Activated CD8-positive, alpha-beta memory T cell treated with anti-CD3 and anti-CD28 coated beads for 4 hours (primary cell): ENCODE results near the gene KMT2B.

Experiments used
- DNase-seq, 2 donors: peaks; one replicate each; pipeline ENCODE4 v3.0.0-alpha.2; 2020; ENCODE audit warnings: low read depth in 2 of 2

Gene KMT2B

DNA sequence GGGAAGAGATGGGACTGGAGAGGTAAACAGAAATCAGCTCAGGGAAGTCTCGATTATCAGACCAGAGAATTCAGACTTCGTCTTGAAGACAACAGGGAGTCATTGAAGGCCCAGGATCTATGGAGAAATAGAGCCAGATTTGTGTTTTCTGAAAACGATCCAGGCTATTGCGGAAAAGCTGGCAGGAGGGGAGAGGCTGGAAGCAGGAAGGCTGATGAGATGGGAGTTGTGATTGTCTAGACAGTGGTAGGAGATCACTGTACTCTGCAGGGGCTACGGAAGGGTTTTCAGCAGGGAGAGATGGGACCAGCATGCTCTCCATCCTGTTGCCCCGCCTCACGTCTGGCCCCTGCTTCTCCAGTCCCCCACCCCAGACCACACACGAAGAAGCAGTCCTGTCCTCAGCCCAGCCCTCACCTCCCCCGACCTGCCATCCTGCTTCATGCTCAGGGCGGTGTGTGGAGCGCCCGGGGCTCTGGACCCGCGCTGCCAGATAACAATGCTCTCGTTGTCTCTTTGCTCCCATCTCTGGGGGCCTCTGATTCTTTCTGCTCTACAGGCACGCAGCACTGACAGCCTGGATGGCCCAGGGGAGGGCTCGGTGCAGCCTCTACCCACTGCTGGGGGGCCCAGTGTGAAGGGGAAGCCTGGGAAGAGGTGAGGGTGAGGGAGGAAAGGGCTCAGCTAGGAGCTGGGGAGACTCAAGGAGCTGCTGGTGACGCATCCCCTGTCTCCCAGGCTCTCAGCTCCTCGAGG lies 59.5 kb downstream of the KMT2B start:
- DNase-seq: no peak

- no peak for DNase-seq
Observed at GRCh38 chr19:35777961-35778360, 60.2 kb downstream of the KMT2B start.

GRCh38 chr19:35779033-35779432 lies 61.2 kb downstream of the KMT2B start:
- no peak for DNase-seq

DNA sequence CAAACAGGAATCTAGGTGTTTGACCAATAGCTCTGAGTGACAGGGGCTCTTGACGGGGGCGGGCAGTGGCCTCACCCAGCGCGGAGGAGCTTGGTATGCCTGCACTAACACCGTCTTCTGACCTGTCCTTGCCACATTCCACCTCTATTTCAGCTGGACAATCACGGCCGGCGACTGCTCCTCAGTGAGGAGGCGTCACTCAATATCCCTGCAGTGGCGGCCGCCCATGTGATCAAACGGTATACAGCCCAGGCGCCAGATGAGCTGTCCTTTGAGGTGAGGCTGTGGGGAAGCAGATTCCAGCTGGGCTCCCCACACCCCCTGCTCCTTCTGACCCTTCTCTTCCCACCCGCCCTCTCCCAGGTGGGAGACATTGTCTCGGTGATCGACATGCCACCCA lies 62.3 kb downstream of the KMT2B start:
- DNase-seq: no peak

DNA sequence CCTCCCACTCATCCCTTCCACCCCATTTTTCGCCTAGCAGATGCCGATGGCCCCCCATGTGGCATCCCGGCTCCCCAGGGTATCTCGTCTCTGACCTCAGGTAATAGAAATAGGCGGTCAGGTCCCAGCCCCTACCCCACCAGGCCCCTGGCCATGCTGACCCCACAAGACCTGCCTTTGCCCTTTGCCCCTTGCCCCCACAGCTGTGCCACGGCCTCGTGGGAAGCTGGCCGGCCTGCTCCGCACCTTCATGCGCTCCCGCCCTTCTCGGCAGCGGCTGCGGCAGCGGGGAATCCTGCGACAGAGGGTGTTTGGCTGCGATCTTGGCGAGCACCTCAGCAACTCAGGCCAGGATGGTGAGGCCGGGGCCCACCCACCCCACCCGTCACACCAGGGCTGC lies 62.9 kb downstream of the KMT2B start:
- DNase-seq: no peak

DNA sequence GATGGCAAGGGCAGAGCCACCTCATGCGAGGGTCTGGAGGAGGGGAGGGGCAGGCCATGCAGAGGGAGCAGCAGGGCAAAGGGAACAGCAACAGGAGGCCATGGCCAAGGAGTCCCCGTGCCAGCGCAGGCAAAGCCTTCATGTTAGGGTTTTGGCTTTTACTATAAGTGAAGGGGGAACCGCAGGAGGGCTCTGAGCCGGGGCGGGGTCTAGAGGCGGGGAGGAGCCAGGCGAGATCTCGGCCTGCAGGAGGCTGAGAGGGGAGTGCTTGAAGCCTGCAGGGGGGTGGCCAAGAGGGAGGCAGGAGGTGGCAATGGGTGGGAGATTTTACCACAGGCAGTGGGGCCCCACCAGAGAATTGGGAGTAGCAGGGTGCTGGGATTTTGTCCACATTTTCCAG lies 63.8 kb downstream of the KMT2B start:
- DNase-seq: no peak

DNA sequence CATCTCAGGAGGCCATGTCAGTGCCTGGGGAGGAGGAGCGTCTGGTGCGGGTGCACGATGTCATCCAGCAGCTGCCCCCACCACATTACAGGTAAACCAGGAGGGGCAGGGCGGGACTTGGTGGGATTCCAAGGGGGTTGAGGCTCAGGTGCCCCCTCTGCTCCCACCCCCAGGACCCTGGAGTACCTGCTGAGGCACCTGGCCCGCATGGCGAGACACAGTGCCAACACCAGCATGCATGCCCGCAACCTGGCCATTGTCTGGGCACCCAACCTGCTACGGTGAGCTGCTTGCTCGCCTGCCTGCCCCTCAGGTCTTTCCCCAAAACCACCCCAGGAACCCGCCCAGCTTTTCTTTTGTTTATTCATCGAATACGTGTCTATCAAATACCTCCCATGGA lies 64.8 kb downstream of the KMT2B start:
- DNase-seq: no peak

DNA sequence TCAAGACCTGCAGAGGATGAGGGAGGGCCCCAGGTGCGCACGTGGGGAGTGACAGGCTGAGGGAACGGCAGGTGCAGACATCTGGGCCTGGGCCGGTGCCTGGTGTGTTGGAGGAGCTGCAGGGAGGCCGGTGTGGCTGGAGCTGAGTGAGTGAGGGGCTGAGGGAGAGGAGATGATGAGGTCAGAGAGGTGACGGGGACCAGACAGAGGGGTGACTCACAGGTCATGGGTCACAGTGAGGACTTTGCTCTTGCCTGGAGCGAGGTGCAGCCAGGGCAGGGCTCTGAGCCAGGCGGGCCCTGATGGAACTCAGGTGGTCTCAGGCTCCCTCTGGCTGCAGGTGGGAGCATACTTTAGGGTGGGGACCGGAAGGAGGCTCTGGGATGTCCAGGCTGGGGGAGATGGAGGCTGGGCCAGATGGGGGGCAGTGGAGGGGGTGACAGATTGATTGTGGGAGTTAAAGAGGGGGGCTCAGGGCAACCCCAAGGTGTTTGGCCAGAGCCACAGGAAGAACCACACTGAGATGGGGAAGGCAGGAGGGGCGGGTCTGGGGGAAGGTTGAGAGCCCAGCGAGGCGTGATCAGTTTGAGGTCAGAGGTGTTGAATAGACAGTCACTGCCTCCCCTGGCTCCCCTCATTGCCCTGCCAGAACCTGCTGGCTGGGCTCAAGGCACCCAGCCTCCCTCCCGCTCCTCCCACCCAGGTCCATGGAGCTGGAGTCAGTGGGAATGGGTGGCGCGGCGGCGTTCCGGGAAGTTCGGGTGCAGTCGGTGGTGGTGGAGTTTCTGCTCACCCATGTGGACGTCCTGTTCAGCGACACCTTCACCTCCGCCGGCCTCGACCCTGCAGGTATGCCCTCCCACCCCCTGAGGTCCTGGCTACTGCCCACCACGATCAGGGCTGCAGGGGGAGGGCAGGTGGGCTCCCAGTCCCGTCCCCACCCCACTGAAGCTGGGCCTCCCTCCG lies 65.9 kb downstream of the KMT2B start:
- no peak for DNase-seq

DNA sequence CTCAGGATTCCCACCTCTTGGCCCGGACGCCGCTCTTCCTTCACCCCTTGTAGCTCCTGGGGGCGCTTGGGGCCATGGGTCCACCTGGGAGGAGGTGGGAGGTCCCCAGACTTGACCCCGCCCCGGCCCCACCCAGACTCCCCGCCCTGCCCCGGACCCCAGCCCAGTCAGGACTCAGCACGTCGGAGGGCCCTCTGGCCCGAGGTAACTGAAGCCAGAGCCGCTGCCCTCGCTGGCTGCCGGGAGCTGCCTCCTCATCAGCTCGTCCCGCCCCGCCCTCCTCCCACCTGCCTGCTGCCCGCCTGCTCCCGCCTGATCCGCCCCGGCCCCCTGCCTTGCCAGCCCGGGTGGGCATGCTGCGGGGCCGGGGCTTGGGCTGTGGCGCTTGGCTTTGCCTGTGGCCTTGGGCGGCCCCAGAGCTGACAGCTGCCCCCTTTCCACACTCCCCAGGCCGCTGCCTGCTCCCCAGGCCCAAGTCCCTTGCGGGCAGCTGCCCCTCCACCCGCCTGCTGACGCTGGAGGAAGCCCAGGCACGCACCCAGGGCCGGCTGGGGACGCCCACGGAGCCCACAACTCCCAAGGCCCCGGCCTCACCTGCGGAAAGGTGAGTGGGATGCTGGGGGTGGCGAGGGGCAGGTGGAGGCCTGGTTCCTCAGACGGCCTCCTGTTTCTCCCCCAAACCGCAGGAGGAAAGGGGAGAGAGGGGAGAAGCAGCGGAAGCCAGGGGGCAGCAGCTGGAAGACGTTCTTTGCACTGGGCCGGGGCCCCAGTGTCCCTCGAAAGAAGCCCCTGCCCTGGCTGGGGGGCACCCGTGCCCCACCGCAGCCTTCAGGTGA lies 66.9 kb downstream of the KMT2B start:
- no peak for DNase-seq

DNA sequence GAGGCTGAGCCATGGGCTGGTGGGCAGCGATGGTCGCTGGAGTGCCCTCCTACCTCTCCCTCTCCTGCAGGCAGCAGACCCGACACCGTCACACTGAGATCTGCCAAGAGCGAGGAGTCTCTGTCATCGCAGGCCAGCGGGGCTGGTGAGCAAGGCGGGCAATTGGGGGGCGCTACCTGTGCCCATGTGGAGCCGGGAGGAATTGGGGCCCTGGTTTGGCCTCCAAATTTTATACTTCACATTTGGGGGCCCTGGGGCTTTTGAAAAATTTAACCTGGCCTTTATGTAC lies 67.5 kb downstream of the KMT2B start:
- DNase-seq: no peak

DNA sequence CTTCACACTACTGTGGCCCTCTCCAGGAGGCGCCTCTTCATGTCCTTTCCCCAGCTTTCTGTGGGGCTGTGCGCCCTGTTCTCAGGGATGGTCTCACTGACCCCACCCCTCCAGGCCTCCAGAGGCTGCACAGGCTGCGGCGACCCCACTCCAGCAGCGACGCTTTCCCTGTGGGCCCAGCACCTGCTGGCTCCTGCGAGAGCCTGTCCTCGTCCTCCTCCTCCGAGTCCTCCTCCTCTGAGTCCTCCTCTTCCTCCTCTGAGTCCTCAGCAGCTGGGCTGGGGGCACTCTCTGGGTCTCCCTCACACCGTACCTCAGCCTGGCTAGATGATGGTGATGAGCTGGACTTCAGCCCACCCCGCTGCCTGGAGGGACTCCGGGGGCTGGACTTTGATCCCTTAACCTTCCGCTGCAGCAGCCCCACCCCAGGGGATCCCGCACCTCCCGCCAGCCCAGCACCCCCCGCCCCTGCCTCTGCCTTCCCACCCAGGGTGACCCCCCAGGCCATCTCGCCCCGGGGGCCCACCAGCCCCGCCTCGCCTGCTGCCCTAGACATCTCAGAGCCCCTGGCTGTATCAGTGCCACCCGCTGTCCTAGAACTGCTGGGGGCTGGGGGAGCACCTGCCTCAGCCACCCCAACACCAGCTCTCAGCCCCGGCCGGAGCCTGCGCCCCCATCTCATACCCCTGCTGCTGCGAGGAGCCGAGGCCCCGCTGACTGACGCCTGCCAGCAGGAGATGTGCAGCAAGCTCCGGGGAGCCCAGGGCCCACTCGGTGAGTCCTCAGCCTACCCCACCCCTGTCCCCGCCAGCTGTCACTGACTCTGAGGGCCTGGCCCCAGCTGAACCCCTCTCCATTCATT lies 68.7 kb downstream of the KMT2B start:
- DNase-seq: no peak

DNA sequence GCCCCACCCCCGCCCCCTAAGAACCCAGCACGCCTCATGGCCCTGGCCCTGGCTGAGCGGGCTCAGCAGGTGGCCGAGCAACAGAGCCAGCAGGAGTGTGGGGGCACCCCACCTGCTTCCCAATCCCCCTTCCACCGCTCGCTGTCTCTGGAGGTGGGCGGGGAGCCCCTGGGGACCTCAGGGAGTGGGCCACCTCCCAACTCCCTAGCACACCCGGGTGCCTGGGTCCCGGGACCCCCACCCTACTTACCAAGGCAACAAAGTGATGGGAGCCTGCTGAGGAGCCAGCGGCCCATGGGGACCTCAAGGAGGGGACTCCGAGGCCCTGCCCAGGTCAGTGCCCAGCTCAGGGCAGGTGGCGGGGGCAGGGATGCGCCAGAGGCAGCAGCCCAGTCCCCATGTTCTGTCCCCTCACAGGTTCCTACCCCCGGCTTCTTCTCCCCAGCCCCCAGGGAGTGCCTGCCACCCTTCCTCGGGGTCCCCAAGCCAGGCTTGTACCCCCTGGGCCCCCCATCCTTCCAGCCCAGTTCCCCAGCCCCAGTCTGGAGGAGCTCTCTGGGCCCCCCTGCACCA lies 69.5 kb downstream of the KMT2B start:
- no peak for DNase-seq
